ENCODE results near the gene TNRC18. TPM values are rescaled to one million over a fixed set of nuclear protein-coding genes. Genes with fewer than 3 reads are reported as not detected.

The TNRC18 gene
- total RNA-seq, 1 donor from 2014 or later = 91.8 TPM

- no peak for DNase-seq (ENCODE audit: low spot score)
- peaks cover 21% of the 10 kb centered on the region for H3K27me3 Mint-ChIP-seq (ENCODE audit: unreplicated experiment)
- peaks cover 2% of the 10 kb centered on the region for H3K9me3 Mint-ChIP-seq (ENCODE audit: unreplicated experiment)
- H3K4me1 Mint-ChIP-seq (ENCODE audit: unreplicated experiment) = no peaks in the 10 kb centered on the region
- peaks cover 57% of the 10 kb centered on the region for H3K36me3 Mint-ChIP-seq (ENCODE audit: low read depth, unreplicated experiment)
- no peak overlapping the region for H3K4me3 Mint-ChIP-seq (ENCODE audit: unreplicated experiment)
- no peak overlapping the region for H3K27ac Mint-ChIP-seq (ENCODE audit: unreplicated experiment)
- no peak for TF ChIP-seq CTCF (IDR thresholded peaks at IDR 0.05; ENCODE audit: unreplicated experiment)
These were observed 74.6 kb downstream of the TNRC18 start for GRCh38 chr7:5349005-5349380.

- peaks cover 7% of the 10 kb centered on the region for H3K9me3 Mint-ChIP-seq (ENCODE audit: unreplicated experiment)
- no peaks in the 10 kb centered on the region for H3K4me1 Mint-ChIP-seq (ENCODE audit: unreplicated experiment)
- TF ChIP-seq CTCF (IDR thresholded peaks at IDR 0.05; ENCODE audit: unreplicated experiment) = no peak
- no peak overlapping the region for H3K27ac Mint-ChIP-seq (ENCODE audit: unreplicated experiment)
- no peak overlapping the region for H3K4me3 Mint-ChIP-seq (ENCODE audit: unreplicated experiment)
- H3K27me3 Mint-ChIP-seq (ENCODE audit: unreplicated experiment) = peaks cover 21% of the 10 kb centered on the region
- peaks cover 58% of the 10 kb centered on the region for H3K36me3 Mint-ChIP-seq (ENCODE audit: low read depth, unreplicated experiment)
- DNase-seq (ENCODE audit: low spot score) = no peak
These were observed 75.3 kb downstream of the TNRC18 start for GRCh38 chr7:5348134-5349004.

- Mint-ChIP-seq H3K9me3 (ENCODE audit: unreplicated experiment) (peaks cover 11% of the 10 kb centered on the region), H3K27ac (ENCODE audit: unreplicated experiment) (no peak overlapping the region), H3K4me1 (ENCODE audit: unreplicated experiment) (no peaks in the 10 kb centered on the region), H3K36me3 (ENCODE audit: low read depth, unreplicated experiment) (peaks cover 52% of the 10 kb centered on the region), H3K4me3 (ENCODE audit: unreplicated experiment) (peak overlapping the region; percentile 60), H3K27me3 (ENCODE audit: unreplicated experiment) (peaks cover 9% of the 10 kb centered on the region)
- no peak for DNase-seq (ENCODE audit: low spot score)
- TF ChIP-seq CTCF (IDR thresholded peaks at IDR 0.05; ENCODE audit: unreplicated experiment) = no peak
These were observed 78.0 kb downstream of the TNRC18 start for GRCh38 chr7:5345671-5346070.

- DNase-seq (ENCODE audit: low spot score) = no peak
- H3K4me3 Mint-ChIP-seq (ENCODE audit: unreplicated experiment) = peak overlapping the region; percentile 78
- H3K4me1 Mint-ChIP-seq (ENCODE audit: unreplicated experiment) = no peaks in the 10 kb centered on the region
- H3K36me3 Mint-ChIP-seq (ENCODE audit: low read depth, unreplicated experiment) = peaks cover 54% of the 10 kb centered on the region
- no peak for TF ChIP-seq CTCF (IDR thresholded peaks at IDR 0.05; ENCODE audit: unreplicated experiment)
- peaks cover 11% of the 10 kb centered on the region for H3K9me3 Mint-ChIP-seq (ENCODE audit: unreplicated experiment)
- no peak overlapping the region for H3K27ac Mint-ChIP-seq (ENCODE audit: unreplicated experiment)
- H3K27me3 Mint-ChIP-seq (ENCODE audit: unreplicated experiment) = peaks cover 9% of the 10 kb centered on the region
These were observed 78.5 kb downstream of the TNRC18 start for GRCh38 chr7:5345171-5345570.

GRCh38 chr7:5344342-5344741 is 79.3 kb downstream of the TNRC18 start:
- no peak for TF ChIP-seq CTCF (IDR thresholded peaks at IDR 0.05; ENCODE audit: unreplicated experiment)
- peaks cover 11% of the 10 kb centered on the region for H3K9me3 Mint-ChIP-seq (ENCODE audit: unreplicated experiment)
- peaks cover 57% of the 10 kb centered on the region for H3K36me3 Mint-ChIP-seq (ENCODE audit: low read depth, unreplicated experiment)

More at GRCh38 chr7:5344342-5344741, 79.3 kb downstream of the TNRC18 start:
- peaks cover 9% of the 10 kb centered on the region for H3K27me3 Mint-ChIP-seq (ENCODE audit: unreplicated experiment)
- no peaks in the 10 kb centered on the region for H3K4me1 Mint-ChIP-seq (ENCODE audit: unreplicated experiment)
- DNase-seq (ENCODE audit: low spot score) = no peak
- H3K27ac Mint-ChIP-seq (ENCODE audit: unreplicated experiment) = no peak overlapping the region
- peak overlapping the region; percentile 77 for H3K4me3 Mint-ChIP-seq (ENCODE audit: unreplicated experiment)
